Brain microvascular endothelial cell (primary cell): Measurements from ENCODE around the gene TMEM117.
A peak's percentile ranks its signal among the peaks of the same experiment; 100 is the strongest.

Experiments
- DNase-seq: peaks from one replicate; pipeline ENCODE4 v3.0.0-alpha.2; 2020
- H3K27ac ChIP-seq: fragments of 250-450 bp; sonication (Bioruptor Pico); 2 replicates; pipeline ENCODE4 v1.5.1; 2020; ENCODE audit warnings: mild to moderate bottlenecking, moderate library complexity
- H3K27me3 ChIP-seq: fragments of 250-450 bp; sonication (Bioruptor Pico); replicated peaks from 2 replicates; pipeline ENCODE4 v1.5.1; 2020; ENCODE audit warnings: mild to moderate bottlenecking
- H3K36me3 ChIP-seq: fragments of 250-450 bp; sonication (Bioruptor Pico); replicated peaks from 2 replicates; pipeline ENCODE4 v1.5.1; 2020; ENCODE audit warnings: mild to moderate bottlenecking
- H3K4me3 ChIP-seq: 2 replicates; pipeline ENCODE4 v1.5.1; 2011; ENCODE audit warnings: low read depth, mild to moderate bottlenecking, control low read depth, low read length, moderate library complexity
- CTCF ChIP-seq: IDR thresholded peaks from 2 replicates; pipeline ENCODE4 v1.5.1; 2011; ENCODE audit warnings: low read depth, mild to moderate bottlenecking, moderate library complexity, low read length, control low read depth, inconsistent platforms; ENCODE audit errors: missing control alignments
- in situ Hi-C: cut with HindIII; loops from 2 replicates; pipeline ENCODE4 v1.10.0; 2017; ENCODE audit warnings: low sequenced_read_pairs, low pct_ligation_motif_present

Gene TMEM117

GRCh38 chr12:43931187-43931586, 95.3 kb downstream of the TMEM117 start:
- no peak for TF ChIP-seq CTCF
- Histone ChIP-seq H3K36me3 (no peaks in the 10 kb centered on the region), H3K4me3 (no peak overlapping the region), H3K27me3 (no peaks in the 10 kb centered on the region), H3K27ac (no peak overlapping the region)
- DNase-seq = no peak
- in situ Hi-C loops = no loop called here

GRCh38 chr12:43935581-43935980, 99.7 kb downstream of the TMEM117 start:
- Histone ChIP-seq H3K27me3 (no peaks in the 10 kb centered on the region), H3K27ac (no peak overlapping the region), H3K36me3 (no peaks in the 10 kb centered on the region), H3K4me3 (no peak overlapping the region)
- no peak for TF ChIP-seq CTCF
- in situ Hi-C loops = no loop called here
- no peak for DNase-seq

- DNase-seq = peak; percentile 14
- no peaks in the 10 kb centered on the region for H3K27me3 ChIP-seq
- H3K27ac ChIP-seq = no peak overlapping the region
- H3K4me3 ChIP-seq = no peak overlapping the region
- in situ Hi-C loops = no loop called here
- H3K36me3 ChIP-seq = no peaks in the 10 kb centered on the region
- TF ChIP-seq CTCF = peak; percentile 66
Measured at GRCh38 chr12:43937947-43938346, 102.1 kb downstream of the TMEM117 start.

GRCh38 chr12:43942379-43942778, 106.5 kb downstream of the TMEM117 start:
- Histone ChIP-seq H3K4me3 (no peak overlapping the region), H3K27ac (no peak overlapping the region), H3K27me3 (no peaks in the 10 kb centered on the region), H3K36me3 (no peaks in the 10 kb centered on the region)
- in situ Hi-C loops = no loop called here
- DNase-seq = no peak
- TF ChIP-seq CTCF = no peak

GRCh38 chr12:43945983-43946382, 110.1 kb downstream of the TMEM117 start:
- H3K4me3 ChIP-seq = no peak overlapping the region
- H3K27me3 ChIP-seq = no peaks in the 10 kb centered on the region
- no peaks in the 10 kb centered on the region for H3K36me3 ChIP-seq
- no peak for TF ChIP-seq CTCF
- in situ Hi-C loops = no loop called here
- no peak overlapping the region for H3K27ac ChIP-seq
- no peak for DNase-seq

- no peak overlapping the region for H3K4me3 ChIP-seq
- DNase-seq = no peak
- in situ Hi-C loops = no loop called here
Measured at GRCh38 chr12:43951286-43951685, 115.4 kb downstream of the TMEM117 start.

More at GRCh38 chr12:43951286-43951685, 115.4 kb downstream of the TMEM117 start:
- Histone ChIP-seq H3K36me3 (no peaks in the 10 kb centered on the region), H3K27ac (no peak overlapping the region), H3K27me3 (no peaks in the 10 kb centered on the region)
- TF ChIP-seq CTCF = no peak
